ENCODE results near the gene LAMB1.
A peak's percentile ranks its signal among the peaks of the same experiment; 100 is the strongest.
"Not testable (repeated sequence)": the region's sequence is repeated elsewhere in the genome, so short reads cannot be mapped to it uniquely, and the experiment has no call there.

Gene LAMB1

DNA sequence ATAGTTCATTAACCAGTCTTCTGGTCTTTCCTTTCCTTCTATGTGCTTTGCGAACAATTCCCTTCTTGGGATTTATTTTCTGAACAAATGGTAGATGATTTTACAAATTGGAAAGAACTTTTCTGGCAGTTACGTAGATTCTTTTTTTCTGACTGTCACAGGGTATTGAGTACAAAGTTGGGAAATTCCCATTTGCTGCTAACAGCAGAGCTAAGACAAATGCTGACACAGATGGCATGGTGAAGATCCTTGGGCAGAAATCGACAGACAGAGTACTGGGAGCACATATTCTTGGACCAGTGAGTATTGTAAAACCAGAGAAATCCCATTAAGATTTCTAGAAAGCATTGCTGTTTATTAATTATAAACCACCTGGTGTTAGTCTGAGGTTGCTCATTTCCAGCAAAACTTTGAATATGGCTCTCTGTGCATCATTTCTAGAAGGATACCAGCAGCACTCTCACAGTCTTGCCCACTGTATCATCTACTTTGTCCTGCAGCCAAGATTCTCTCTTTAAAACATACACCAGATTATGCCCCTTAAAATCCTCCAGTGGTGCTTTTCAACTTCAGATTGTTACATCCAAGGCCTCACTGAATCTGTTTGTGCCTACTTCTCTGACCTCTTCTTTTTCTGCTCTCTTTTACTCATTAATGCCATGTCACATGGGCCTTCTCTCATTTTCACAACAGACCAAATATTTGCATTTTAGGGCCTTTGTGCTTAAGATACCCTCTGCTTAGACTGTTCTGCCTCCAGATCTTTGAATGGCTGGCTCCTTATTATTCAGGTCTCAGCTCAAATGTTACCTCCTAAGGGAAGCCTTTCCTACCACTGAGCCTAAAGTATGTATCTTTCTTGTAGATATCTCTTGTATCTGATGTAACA lies 85.0 kb downstream of the LAMB1 start:
- DNase-seq (ENCODE audit: low spot score), result no peak

DNA sequence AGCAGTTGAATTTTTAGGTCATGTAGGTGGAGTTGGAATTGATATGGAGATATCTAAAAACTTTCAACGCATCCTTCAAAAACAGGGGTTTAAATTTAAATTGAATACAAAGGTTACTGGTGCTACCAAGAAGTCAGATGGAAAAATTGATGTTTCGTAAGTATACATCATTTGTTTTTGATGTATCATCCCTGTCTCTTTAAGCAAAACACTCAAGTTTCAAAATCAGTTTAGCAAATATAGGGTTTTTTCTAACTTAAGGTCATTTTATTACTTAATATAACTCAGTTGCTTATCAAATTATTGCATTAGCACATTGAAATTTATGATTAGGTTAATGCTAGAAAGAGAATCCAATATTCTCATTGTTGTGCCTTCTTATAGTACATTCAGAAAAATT lies 87.4 kb downstream of the LAMB1 start:
- DNase-seq (ENCODE audit: low spot score), result no peak

DNA sequence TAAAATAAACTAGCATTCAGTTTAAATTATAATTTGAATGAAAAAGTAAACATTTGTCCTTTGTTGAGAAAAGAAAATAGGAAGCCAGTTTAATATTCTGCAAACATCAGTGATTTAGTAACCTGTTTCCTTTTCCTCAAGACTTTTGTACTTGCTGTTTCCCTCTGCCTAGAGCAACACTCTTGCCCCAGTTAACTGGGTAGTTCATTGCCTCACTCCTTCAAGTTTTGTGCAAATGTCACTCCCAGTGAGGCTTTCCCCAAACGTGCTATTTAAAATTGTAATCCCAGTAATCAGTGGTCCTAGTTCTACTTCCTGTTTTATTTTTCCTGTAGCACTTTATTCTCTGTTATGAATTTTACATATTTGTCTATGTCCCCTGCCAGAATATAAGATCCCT lies 88.1 kb downstream of the LAMB1 start:
- DNase-seq (ENCODE audit: low spot score), result no peak

DNA sequence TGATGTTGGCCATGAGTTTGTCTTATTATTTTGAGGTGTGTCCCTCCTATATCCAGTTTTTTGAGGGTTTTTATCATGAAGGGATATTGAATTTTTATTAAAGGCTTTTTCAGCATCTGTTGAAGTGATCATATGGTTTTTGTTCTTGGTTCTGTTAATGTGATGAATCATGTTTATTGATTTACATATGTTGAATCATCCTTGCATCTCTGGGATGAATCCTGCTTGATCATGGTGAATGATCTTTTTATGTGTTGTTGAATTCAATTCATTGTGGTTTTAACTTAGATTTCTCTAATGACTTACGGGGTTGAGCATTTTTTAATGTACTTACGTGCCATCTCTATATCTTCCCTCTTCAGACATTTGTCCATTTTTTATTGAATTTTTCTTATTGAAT lies 89.1 kb downstream of the LAMB1 start:
- DNase-seq (ENCODE audit: low spot score), result no peak

DNA sequence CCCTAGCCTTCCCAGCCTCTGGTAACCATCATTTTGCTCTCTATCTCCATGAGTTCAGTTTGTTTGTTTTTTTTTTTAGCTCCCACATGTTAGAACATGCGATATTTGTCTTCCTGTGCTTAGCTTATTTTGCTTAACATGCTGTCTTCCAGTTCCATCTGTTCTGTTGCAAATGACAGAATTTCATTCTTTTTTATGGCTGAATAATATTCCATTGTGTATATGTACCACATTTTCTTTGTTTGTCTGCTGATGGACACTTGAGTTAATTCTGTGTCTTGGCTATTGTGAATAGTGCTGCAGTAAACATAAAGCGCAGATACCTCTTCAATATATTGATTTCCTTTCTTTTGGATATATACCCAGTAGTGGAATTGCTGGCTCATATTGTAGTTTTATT lies 91.0 kb downstream of the LAMB1 start:
- DNase-seq (ENCODE audit: low spot score), result no peak

DNA sequence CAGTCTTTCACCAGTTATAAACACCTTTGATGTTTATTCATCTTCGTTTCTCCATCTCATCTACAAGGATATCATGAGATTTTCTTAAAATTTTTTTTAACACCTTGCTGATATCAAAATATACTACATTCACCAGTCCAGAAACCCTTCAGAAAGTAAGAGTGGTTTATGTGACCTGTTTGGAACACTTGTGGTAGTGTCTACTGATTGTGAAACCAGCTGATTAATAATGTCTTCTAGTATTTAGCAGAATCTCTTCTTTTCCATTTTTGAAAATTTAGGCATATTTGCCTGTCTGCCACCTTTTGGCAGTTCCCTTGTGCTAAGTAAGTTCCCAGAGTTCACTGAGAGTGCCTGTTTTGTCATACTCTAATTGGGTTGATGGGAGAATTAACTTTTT lies 93.5 kb downstream of the LAMB1 start:
- DNase-seq (ENCODE audit: low spot score), result no peak

DNA sequence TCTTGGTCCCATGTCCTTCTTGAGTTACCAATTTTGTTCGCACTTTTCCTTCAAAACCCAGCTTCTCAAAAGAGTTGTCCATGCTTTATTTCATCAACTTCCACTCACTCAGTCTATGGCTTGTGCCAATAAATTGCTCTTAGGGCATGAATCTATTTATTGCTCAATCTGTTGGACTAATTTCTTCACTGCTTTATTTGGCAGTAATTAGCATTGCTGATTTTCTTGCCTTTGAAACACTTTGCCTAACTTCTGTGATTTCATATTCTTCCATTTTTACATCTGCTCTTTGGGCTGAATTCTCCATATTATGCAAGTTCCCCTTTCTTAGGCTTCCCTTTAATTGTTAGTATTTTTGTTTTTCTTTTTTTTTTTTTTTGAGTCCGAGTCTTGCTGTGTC lies 95.2 kb downstream of the LAMB1 start:
- no peak for DNase-seq (ENCODE audit: low spot score)

DNA sequence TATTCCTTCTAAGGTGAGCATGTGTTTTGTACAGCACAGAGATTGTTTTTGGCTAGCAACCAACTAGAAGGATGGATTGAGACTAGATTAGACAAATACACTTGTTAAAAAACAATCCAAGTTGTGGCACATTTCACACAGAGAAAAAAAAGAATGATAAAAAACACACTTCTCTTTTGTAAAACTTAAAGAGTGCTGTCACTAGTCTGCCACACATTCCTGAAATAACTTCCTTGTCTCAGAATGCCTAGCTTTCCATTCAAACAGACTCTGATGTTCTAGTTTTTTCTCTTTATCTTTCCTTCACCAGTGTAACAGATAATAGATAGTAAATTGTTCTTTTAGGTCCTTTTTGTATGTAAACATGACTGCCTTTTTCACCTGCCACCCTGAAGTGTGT lies 100.6 kb downstream of the LAMB1 start:
- DNase-seq (ENCODE audit: low spot score), result no peak

DNA sequence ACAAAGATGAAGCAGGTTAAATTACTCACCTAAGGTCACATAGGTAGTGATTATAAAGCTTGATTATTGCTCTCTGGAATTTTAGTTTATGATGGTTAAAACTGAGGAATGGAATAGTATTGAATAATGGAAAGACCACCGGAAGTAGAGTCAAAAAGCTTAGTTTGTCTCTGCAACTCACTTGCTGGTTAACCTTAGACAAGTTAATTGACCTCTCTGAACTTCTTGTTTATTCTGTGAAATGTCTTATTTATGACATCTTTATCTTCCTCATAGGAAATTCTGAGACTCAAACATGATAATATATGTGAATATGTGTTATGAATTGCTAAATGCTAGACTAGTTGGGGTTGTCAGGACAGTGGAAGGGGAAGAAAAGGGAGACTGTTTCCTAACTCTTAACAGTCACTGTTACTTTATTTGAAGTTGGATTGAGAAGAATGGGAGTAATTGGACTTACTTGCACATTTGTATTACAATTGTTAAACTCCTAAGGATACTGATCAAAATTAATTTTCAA lies 102.4 kb downstream of the LAMB1 start:
- no peak for DNase-seq (ENCODE audit: low spot score)

DNA sequence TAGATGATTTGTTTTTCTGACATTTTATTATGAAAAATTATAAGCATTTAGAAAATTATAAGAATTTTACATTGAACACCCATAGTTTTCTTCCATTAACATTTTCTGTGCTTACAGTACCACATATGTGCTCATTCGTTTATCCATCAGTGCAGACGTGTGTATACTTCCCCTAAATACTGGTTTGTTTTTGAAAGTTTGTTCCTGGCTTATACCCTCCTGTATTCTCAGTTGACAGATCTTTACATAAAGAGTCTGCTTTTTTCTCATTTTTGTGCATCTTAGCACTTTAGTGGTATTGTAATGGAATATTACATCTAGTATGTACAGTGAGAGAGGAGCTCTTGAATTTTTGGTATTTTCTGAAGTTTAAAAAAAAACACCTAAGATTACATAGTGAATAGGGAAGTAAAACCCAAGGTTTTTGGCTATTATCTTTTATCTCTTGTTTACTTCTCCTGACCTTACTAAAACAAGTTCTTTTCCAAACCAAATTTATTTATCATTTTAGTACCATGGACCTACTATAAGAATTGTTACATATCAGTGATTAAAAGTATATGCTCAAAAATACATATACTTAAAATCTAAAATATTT lies 103.9 kb downstream of the LAMB1 start:
- no peak for DNase-seq (ENCODE audit: low spot score)

DNA sequence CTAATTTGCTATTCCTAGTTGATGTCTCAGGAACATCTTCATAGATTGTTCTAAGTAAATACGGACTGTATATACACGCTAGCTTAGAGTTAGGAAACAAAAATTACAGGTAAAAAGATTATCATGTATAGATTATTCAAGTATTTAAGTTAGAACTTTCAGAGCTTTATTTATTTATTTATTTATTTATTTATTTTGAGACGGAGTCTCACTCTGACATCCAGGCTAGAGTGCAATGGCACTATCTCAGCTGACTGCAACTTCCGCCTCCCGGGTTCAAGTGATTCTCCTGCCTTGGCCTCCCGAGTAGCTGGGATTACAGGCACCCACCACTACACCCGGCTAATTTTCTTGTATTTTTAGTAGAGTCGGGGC lies 110.6 kb downstream of the LAMB1 start:
- DNase-seq (ENCODE audit: low spot score), result not testable (repeated sequence)

DNA sequence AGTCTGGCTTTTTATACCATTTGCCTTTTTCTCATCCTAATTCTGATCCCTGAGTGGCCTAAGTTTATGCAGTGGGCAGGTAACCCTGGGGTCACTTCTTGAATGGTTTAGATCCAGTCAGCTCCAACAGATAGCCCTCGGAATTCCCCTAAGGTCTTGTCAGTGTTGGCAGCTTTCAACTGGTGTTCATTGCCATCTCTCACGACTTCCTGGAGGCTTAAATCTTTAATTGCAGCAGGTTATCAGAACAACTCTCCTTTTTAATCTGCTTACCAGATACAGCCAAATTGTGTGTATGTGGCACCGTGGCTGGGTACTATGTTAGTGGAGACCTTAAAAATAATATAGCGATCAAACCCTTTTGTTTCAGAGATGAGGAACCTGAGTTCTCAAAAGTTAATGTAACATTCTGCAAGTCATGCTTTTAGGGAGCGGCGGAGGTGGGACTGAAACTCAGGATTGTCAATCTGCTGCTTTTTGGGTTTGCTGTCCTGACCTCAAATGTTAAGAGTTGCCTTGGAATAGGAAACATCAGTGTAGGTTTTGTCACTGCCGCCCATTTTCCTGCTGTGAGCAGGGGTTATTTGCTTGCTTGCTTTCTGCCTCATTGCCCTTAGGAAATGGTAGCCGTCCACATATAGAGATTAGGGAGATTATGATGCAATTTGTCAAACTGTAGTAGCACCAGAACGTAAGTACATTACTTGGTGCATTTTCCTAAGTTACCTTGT lies 111.2 kb downstream of the LAMB1 start:
- DNase-seq (ENCODE audit: low spot score), result no peak

DNA sequence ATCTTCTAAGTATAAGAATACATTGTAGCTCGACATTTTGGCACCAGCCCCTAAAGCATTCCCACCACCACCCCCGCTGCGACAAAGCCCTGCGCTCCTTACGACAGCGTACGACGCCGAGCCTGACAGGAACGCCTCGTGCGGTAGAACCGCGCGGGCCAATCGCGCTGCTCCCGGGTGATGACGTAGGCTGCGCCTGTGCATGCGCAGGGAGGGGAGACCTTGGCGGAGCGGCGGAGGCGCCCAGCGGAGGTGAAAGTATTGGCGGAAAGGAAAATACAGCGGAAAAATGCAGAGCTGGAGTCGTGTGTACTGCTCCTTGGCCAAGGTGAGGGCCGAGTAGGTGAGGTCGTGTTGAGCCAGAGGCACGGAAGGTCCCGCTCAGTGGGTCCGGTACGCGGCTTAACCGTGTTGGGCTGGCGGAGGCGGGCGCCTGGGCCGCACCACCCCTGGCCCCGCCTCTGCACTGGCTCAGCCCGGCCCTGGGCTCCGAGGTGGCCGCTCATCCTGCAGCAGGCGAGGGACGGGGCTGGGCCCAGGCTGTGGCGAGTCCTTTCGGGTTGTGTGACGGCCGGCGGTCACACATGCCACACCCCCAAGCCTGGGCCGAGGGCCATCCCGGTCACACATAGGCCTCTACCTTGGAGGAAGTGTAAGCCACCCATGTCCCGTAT lies 111.9 kb downstream of the LAMB1 start, which contains the start of gene DLD:
TSS of gene DLD (plus strand) at position 222 of the 674 bp plus-strand sequence. CDS start at position 290, 68 bp downstream.
- DNase-seq (ENCODE audit: low spot score), result peak; percentile 94

DNA sequence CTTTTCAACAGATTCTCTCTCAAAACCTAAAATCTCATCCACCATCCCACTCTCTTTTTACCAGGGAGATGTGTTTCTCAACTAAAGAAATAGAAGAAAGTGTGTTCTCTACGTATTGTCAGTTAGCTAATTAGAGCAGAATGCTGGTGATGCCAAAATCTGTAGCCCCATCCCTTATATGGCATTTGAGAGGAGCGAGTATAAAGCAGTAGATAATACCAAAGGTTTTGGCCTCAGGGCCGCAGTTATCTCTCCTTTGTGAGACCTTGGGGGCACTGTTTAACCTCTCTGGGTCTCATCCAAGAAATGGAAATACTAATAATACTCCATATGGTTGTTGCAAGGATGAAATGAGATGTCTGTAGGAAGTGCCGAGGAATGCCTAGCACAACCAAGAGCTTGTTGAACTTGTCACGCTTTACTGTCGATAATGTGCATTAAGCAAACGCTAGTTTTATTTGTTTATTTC lies 112.4 kb downstream of the LAMB1 start:
- no peak for DNase-seq (ENCODE audit: low spot score)

DNA sequence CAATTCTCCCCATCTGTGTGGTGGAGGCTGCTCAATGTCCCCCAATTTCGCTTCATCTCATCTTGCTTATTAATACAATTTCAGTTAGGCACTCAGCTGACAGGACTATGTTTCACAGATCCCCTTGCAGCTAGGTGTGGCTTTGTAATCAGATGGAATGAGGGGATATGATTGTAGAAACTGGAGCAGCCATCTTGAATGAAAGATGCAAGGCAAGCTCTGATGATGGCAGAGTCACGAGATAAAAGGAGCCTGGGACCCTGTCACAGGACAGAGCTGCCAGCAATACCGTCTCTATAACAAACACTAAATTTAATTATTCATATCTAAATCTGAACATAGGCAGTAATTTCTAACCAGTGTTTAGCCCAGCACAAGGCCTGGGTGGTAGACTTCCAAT lies 113.0 kb downstream of the LAMB1 start:
- no peak for DNase-seq (ENCODE audit: low spot score)

DNA sequence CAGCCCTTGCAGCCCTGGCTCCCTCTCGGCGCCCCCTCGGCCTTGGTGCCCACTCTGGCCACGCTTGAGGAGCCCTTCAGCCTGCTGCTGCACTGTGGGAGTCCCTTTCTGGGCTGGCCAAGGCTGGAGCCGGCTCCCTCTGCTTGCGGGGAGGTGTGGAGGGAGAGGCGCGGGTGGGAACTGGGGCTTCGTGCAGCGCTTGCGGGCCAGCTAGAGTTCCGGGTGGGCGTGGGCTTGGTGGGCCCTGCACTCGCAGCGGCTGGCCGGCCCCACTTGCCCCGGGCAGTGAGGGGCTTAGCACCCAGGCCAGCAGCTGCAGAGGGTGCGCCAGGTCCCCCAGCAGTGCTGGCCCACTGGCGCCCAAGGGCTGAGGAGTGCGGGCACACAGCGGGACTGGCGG lies 115.1 kb downstream of the LAMB1 start:
- not testable (repeated sequence) for DNase-seq (ENCODE audit: low spot score)

DNA sequence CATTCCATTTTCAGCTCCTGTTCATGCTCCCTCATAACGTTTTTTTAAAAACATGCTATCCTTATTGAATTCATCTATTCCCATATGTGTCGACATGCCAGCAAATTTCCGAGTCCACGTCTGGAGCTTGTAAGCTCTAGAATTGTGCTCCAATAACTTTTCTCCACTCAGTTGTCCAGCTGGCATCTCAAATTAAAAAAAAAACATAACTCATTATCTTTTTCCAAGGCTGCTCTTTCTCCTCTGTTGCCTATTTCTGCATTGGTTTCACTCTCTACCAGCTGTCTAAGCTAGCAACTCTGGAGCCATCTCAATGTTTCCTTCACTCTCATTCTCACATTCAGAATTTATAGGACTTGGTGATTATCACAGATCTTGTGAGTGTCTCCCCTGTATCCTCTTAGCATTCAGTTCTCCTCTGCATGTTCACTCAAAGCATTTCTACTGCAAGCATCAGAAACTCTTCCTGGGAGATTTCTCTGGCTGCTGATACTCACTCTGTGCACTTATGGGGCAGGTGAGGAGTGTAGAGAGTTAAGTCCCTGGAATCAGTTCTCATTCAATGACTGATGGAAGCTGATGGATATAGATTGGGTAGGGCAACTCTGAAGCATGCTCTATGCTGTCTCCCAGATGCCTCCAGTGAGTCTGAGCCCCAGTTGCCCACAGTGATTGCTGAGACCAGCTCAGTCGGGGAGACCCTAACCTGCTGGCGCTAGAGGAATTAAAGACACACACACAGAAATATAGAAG lies 118.7 kb downstream of the LAMB1 start:
- DNase-seq (ENCODE audit: low spot score), result no peak

DNA sequence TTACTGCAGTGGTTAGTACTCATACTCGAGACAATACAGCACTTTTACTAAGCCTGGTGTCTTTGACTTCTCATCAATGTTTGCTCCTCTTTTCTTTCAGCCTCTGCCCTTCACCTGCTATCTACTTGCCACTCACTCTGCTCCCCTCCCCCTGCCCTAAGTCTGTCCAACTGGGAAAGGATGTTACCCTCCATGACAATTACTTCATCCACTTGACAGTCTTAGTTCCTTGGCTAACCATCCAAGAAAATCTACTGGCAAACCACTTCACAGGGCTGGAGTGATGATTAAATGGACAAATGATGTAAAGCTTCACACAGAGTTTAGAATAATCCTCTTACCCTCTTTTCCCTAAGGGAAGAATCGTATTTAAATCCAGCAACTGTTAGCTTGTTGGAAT lies 120.2 kb downstream of the LAMB1 start:
- DNase-seq (ENCODE audit: low spot score), result no peak

DNA sequence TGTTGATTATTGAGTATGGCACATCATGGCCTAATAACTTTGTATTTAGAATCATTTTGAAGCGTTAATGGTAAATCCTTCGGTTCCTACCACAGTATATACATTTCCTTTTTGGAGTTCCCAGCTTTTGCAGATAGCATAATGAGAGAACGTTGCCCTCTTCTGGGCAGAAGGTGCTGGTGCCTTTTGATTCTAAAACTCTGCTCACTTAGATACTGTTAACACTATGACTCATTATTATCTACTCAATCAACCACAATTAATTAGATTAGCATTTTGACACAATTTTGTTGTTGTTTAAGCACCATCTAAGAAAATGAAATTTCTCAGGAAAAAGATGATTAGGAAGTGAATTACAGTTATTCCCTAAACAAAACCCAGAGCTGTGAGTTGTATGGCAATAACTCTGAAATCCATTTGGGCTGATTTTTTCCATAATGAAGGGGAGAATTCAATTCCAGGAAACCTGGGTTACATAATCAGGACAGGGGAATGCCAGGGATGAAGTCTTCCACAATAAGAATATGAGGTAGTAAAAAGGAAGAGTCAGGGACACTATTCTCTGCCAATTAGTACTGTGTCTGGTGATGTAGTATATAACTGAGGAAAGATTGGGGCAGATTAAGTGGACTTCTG lies 123.4 kb downstream of the LAMB1 start:
- DNase-seq (ENCODE audit: low spot score), result peak; percentile 30

DNA sequence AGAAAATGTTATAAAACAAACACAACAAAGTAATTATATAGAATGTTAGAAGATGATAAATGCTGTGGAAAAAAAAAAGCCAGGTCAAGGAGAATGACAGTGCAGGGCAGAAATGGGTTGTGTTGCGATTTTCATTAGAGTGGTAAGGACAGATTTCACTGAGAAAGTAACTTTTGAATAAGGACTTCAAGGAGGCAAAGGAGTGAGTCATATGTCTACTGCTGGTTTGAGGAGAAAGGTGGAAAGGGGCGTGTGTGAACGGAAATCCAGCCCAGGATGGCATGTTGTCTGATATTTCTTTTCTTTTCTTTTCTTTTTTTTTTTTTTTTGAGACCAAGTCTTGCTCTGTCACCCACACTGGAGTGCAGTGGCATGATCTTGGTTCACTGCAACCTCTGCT lies 124.3 kb downstream of the LAMB1 start:
- DNase-seq (ENCODE audit: low spot score), result no peak
